Thyroid gland (tissue), 4 donors: ENCODE results near the gene DAB1. TPM values are rescaled to one million over a fixed set of nuclear protein-coding genes. Genes with fewer than 3 reads are reported as not detected.

Experiments used
- DNase-seq, 2 donors: peaks; one replicate each; pipeline ENCODE4 v3.0.0-alpha.2; 2019
- H3K27ac ChIP-seq, 3 donors: fragments of 200-600 bp; sonication (generic); 1 replicate in 2 of 3; 2 replicates in 1 of 3; pipeline ENCODE4 v1.5.1; 2016 to 2019; ENCODE audit warnings: mild to moderate bottlenecking in 1 of 3, moderate library complexity in 1 of 3
- H3K27me3 ChIP-seq: fragments of 200-600 bp; sonication (generic); one replicate; pipeline ENCODE4 v1.5.1; 2019
- H3K36me3 ChIP-seq, 2 donors: fragments of 200-600 bp; sonication (generic); one replicate each; pipeline ENCODE4 v1.5.1; 2016 to 2019
- H3K4me1 ChIP-seq, 2 donors: fragments of 200-600 bp; sonication (generic); one replicate each; pipeline ENCODE4 v1.5.1; 2017 to 2019
- H3K4me3 ChIP-seq, 3 donors: fragments of 200-600 bp; sonication (generic); replicated peaks in 1 of 3; 1 replicate in 2 of 3; 2 replicates in 1 of 3; pipeline ENCODE4 v1.5.1; 2016; ENCODE audit warnings: mild to moderate bottlenecking in 1 of 3
- H3K9me3 ChIP-seq: fragments of 200-600 bp; sonication (generic); one replicate; pipeline ENCODE4 v1.5.1; 2017
- POLR2A ChIP-seq, 2 donors: fragments of 450-650 bp; IDR thresholded peaks; one replicate each; pipeline ENCODE4 v1.6.1; 2017; ENCODE audit warnings: antibody characterized with exemption in 2 of 2, mild to moderate bottlenecking in 2 of 2, moderate library complexity in 1 of 2
- WGBS, 2 donors: methylation state at CpG; one replicate each; pipeline ENCODE4 v1.1.5; 2017; 5-methylcytosine and 5-hydroxymethylcytosine counted together
- intact Hi-C: fragments of 100-400 bp; cut with DNase I; formaldehyde crosslinking; loops from one replicate; pipeline ENCODE4 v1.15.1; 2023
- total RNA-seq, 4 donors: library from RNA; depleted of rRNA; stranded (reverse); fragments of >200 nt; gene quantifications; one replicate each; pipeline ENCODE4 v1.2.3, GENCODE V29; 2016
- TF ChIP-seq, protein P1 (sequence below), 6 experiments: fragments of 200-600 bp in 3 of 6; fragments of 450-650 bp in 3 of 6; sonication (generic) in 3 of 6; IDR thresholded peaks; one replicate each; pipeline ENCODE4 v1.5.1; 2016 to 2019; ENCODE audit warnings: antibody characterized with exemption in 6 of 6, mild to moderate bottlenecking in 2 of 6, inconsistent platforms in 1 of 6, moderate library complexity in 1 of 6

The DAB1 gene
- total RNA-seq, 4 donors from 2014 or later = under 0.01 to 0.83 (median 0.21) TPM

DNA sequence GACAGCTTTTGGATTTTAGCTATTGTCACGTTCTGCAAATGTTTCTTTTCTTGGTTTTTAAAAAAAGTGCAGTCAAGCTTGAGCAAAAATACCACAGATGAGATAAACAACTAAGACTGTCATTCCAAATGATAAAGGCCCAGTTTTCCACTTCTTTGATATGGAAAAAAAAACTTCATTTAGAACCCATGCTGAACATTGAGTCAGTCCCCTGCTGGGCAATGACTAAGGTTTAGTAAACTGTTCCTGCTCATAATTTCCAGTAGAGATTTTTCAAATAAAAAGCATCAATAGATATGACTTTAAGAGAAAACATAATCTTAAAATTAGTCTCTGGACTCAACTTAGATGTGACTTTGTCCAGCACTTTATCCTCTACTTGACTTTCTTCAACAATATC, 290.2 kb downstream of the DAB1 start:
- Histone ChIP-seq H3K4me1 (no peaks in the 10 kb centered on the region), H3K9me3 (no peaks in the 10 kb centered on the region), H3K27me3 (no peaks in the 10 kb centered on the region), H3K36me3 (no peaks in the 10 kb centered on the region), H3K27ac (no peak overlapping the region), H3K4me3 (no peak overlapping the region)
- intact Hi-C loops = no loop called here
- TF ChIP-seq, protein P1, sequence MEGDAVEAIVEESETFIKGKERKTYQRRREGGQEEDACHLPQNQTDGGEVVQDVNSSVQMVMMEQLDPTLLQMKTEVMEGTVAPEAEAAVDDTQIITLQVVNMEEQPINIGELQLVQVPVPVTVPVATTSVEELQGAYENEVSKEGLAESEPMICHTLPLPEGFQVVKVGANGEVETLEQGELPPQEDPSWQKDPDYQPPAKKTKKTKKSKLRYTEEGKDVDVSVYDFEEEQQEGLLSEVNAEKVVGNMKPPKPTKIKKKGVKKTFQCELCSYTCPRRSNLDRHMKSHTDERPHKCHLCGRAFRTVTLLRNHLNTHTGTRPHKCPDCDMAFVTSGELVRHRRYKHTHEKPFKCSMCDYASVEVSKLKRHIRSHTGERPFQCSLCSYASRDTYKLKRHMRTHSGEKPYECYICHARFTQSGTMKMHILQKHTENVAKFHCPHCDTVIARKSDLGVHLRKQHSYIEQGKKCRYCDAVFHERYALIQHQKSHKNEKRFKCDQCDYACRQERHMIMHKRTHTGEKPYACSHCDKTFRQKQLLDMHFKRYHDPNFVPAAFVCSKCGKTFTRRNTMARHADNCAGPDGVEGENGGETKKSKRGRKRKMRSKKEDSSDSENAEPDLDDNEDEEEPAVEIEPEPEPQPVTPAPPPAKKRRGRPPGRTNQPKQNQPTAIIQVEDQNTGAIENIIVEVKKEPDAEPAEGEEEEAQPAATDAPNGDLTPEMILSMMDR (IDR thresholded peaks at IDR 0.05) = no peak
- TF ChIP-seq POLR2A (IDR thresholded peaks at IDR 0.05) = no peak
- DNase-seq = no peak
- WGBS, 2 donors = 74 to 87% methylated on average over 1 of the region's 1 CpG

DNA sequence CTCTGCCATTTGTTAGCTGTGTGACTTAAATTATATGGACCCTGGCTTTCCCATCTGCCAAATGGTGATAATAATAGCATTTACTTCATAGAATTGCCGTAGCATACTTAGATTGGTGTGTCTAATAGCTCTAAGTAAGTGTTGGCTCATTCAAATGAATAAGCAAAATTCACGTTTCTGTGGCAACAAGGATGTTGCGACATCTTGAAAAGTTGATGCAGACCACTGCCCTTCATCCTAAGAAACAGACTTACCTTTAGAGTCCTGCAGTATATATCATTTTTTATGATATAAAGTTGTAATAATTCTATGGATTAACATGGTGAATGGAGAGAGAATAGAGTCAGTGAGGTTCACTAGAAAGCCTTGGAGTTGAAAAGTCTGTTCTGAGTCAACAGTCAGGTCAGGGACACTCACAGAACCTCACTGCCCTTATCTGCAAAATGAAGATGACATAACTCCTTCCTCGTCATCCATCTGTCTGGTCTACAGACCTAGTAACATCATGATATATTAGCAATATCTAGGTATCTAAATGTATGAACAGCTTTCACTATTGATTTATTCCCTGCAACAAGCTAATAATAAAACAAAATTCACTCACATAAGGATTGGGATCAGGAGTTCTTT, 290.8 kb downstream of the DAB1 start:
- TF ChIP-seq, protein P1 (IDR thresholded peaks at IDR 0.05) = no peak
- no peak for TF ChIP-seq POLR2A (IDR thresholded peaks at IDR 0.05)
- Histone ChIP-seq H3K27me3 (no peaks in the 10 kb centered on the region), H3K36me3 (no peaks in the 10 kb centered on the region), H3K4me3 (no peak overlapping the region), H3K4me1 (no peaks in the 10 kb centered on the region), H3K9me3 (no peaks in the 10 kb centered on the region), H3K27ac (no peak overlapping the region)
- 86 to 93% methylated on average over 4 of the region's 4 CpGs for WGBS, 2 donors
- intact Hi-C loops = no loop called here
- DNase-seq = no peak

DNA sequence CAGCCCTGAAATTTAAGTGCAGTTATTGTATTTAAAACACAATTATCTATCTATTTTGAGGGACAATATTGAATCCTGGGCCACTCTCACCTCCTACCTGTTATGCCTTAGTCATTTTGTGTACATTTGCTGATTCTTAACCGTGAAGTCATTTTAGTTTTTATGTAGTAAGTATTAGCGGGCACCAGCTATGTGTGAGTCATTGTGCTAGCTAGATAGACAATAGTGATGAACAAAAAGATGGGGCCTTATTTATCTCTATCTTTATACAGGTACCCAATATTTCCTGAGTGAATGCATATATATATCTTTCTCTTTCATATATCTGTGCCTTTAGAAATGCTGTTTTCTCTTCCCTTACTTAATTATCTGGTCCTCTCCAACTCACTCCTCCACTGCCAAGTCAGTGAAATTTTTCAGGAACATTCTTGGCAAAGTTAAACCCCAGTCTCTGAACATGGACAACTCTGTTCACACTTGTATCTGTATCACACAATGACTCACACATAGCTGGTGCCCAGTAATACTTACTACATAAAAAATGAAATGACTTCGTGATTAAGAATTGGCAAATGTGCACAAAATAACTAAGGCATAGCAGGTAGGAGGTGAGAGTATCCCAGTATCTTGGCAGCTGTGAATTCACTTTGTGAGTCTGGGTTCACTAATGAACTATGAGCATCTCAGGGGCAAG, 292.0 kb downstream of the DAB1 start:
- H3K36me3 ChIP-seq = no peaks in the 10 kb centered on the region
- H3K27me3 ChIP-seq = no peaks in the 10 kb centered on the region
- intact Hi-C loops = no loop called here
- H3K9me3 ChIP-seq = no peaks in the 10 kb centered on the region
- 80 to 88% methylated on average over 3 of the region's 3 CpGs for WGBS, 2 donors
- H3K27ac ChIP-seq = no peak overlapping the region
- no peaks in the 10 kb centered on the region for H3K4me1 ChIP-seq
- no peak for DNase-seq
- H3K4me3 ChIP-seq = no peak overlapping the region
- TF ChIP-seq, protein P1 (IDR thresholded peaks at IDR 0.05) = no peak
- TF ChIP-seq POLR2A (IDR thresholded peaks at IDR 0.05) = no peak

DNA sequence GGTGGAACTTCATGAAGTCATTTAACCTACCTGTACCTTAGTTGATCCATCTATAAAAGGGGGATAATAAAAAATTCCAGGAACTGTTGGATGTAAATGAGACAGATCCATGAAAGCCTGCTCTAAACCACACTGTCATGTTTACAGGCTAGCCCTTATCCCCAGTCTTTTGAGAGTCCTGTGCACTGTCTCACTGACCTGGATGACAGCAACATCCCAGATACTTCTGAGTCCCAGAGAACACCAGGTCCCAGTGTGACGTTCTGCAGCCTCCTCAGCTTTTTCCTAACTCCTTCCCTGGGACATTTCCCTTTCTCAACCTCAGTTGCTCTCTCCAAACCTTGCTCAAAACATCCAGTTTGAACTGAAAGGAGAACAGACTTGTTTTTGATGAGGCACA, 292.6 kb downstream of the DAB1 start:
- no peak overlapping the region for H3K27ac ChIP-seq
- no peaks in the 10 kb centered on the region for H3K4me1 ChIP-seq
- 57 to 64% methylated on average over 1 of the region's 1 CpG for WGBS, 2 donors
- no peaks in the 10 kb centered on the region for H3K27me3 ChIP-seq
- intact Hi-C loops = no loop called here
- no peak for DNase-seq
- TF ChIP-seq, protein P1 (IDR thresholded peaks at IDR 0.05) = no peak
- no peak for TF ChIP-seq POLR2A (IDR thresholded peaks at IDR 0.05)
- no peaks in the 10 kb centered on the region for H3K9me3 ChIP-seq
- no peak overlapping the region for H3K4me3 ChIP-seq
- no peaks in the 10 kb centered on the region for H3K36me3 ChIP-seq

DNA sequence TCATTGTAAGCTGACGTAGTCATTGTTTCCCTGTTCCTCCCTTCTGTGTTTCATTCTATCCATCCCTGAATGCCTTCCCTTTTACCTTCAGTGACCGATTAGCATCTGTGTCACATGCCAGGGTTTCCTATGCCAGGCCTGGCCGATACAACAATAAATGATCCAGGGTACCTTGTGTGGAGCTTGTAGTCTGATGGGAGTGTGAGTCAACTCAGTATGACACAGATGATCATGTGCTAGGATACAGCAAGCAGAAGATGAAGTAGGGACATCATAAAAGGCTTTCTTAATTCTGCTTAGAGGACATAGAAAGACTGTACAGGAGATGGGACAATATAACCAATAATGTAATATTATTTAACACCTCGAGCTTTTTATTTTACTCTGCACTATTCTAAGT, 294.0 kb downstream of the DAB1 start:
- no peak for DNase-seq
- 89 to 93% methylated on average over 4 of the region's 4 CpGs for WGBS, 2 donors
- no peaks in the 10 kb centered on the region for H3K4me1 ChIP-seq
- intact Hi-C loops = no loop called here
- H3K27ac ChIP-seq = no peak overlapping the region
- TF ChIP-seq, protein P1 (IDR thresholded peaks at IDR 0.05) = no peak
- TF ChIP-seq POLR2A (IDR thresholded peaks at IDR 0.05) = no peak
- no peaks in the 10 kb centered on the region for H3K36me3 ChIP-seq
- no peaks in the 10 kb centered on the region for H3K27me3 ChIP-seq
- H3K4me3 ChIP-seq = no peak overlapping the region
- no peaks in the 10 kb centered on the region for H3K9me3 ChIP-seq
